KMS-11 (cell line): ENCODE data around the gene EGFL7.

ENCODE experiments used
- H2AFZ ChIP-seq: fragments of 200-600 bp; sonication (generic); 2 replicates; pipeline ENCODE4 v1.6.1; 2016; ENCODE audit warnings: antibody characterized with exemption, mixed run types, low read depth
- H3K27ac ChIP-seq: fragments of 200-600 bp; sonication (generic); 2 replicates; pipeline ENCODE4 v1.6.1; 2016; ENCODE audit warnings: mild to moderate bottlenecking, mixed run types
- H3K27me3 ChIP-seq: fragments of 200-600 bp; sonication (generic); 2 replicates; pipeline ENCODE4 v1.6.1; 2017; ENCODE audit warnings: mild to moderate bottlenecking, low read depth, mixed run types, moderate library complexity; ENCODE audit not compliant: insufficient read depth
- H3K36me3 ChIP-seq: fragments of 200-600 bp; sonication (generic); 2 replicates; pipeline ENCODE4 v1.6.1; 2017; ENCODE audit warnings: mild to moderate bottlenecking, mixed run types; ENCODE audit not compliant: insufficient read depth
- H3K4me1 ChIP-seq: fragments of 200-600 bp; sonication (generic); 2 replicates; pipeline ENCODE4 v1.6.1; 2016; ENCODE audit warnings: mild to moderate bottlenecking, low read depth, mixed run types; ENCODE audit not compliant: poor library complexity, severe bottlenecking
- H3K4me2 ChIP-seq: fragments of 200-600 bp; sonication (generic); 2 replicates; pipeline ENCODE4 v1.7.0; 2016; ENCODE audit warnings: mild to moderate bottlenecking, mixed run types
- H3K4me3 ChIP-seq: fragments of 200-600 bp; sonication (generic); IDR thresholded peaks from 2 replicates; pipeline ENCODE4 v1.6.1; 2017; ENCODE audit warnings: low read depth, low read length, mixed read lengths; ENCODE audit not compliant: insufficient read depth
- H3K79me2 ChIP-seq: fragments of 200-600 bp; sonication (generic); 2 replicates; pipeline ENCODE4 v1.6.1; 2016; ENCODE audit warnings: low read depth, mixed run types; ENCODE audit not compliant: insufficient read depth
- H3K9ac ChIP-seq: fragments of 200-600 bp; sonication (generic); 2 replicates; pipeline ENCODE4 v1.6.1; 2016; ENCODE audit warnings: mild to moderate bottlenecking, mixed run types
- H4K20me1 ChIP-seq: fragments of 200-600 bp; sonication (generic); 2 replicates; pipeline ENCODE4 v1.6.1; 2016; ENCODE audit warnings: mild to moderate bottlenecking, mixed run types; ENCODE audit not compliant: insufficient read depth
- TF ChIP-seq, protein P1 (sequence below): fragments of 200-600 bp; sonication (generic); conservative IDR thresholded peaks from 2 replicates; pipeline ENCODE4 v1.6.1; 2017; ENCODE audit warnings: low read depth, mild to moderate bottlenecking, antibody characterized with exemption, low read length, moderate library complexity, mixed read lengths

EGFL7 gene

DNA sequence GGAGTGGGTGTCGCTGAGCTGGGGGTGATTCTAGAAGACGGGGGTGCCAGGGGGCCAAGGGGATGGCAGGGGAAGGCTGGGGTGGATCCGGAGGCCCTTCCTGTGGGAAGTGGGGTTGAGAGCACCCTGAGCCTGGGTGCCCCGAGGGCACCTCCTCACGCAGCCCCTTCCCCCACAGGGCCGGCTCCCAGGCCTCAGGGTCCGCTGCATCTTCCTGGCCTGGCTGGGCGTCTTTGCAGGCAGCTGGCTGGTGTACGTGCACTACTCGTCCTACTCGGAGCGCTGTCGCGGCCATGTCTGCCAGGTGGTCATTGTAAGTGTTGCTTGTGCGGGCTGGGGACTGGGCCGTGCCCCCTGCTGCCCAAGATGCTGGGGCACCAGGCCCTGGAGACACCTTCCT is 54.7 kb downstream of the EGFL7 start:
- H3K27me3 ChIP-seq, result no peaks in the 10 kb centered on the region
- H3K9ac ChIP-seq, result no peak overlapping the region
- no peak overlapping the region for H3K4me2 ChIP-seq
- TF ChIP-seq, protein P1, sequence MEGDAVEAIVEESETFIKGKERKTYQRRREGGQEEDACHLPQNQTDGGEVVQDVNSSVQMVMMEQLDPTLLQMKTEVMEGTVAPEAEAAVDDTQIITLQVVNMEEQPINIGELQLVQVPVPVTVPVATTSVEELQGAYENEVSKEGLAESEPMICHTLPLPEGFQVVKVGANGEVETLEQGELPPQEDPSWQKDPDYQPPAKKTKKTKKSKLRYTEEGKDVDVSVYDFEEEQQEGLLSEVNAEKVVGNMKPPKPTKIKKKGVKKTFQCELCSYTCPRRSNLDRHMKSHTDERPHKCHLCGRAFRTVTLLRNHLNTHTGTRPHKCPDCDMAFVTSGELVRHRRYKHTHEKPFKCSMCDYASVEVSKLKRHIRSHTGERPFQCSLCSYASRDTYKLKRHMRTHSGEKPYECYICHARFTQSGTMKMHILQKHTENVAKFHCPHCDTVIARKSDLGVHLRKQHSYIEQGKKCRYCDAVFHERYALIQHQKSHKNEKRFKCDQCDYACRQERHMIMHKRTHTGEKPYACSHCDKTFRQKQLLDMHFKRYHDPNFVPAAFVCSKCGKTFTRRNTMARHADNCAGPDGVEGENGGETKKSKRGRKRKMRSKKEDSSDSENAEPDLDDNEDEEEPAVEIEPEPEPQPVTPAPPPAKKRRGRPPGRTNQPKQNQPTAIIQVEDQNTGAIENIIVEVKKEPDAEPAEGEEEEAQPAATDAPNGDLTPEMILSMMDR, result no peak
- peaks cover 12% of the 10 kb centered on the region for H3K4me1 ChIP-seq
- H2AFZ ChIP-seq, result no peak overlapping the region
- no peaks in the 10 kb centered on the region for H3K79me2 ChIP-seq
- H3K36me3 ChIP-seq, result no peaks in the 10 kb centered on the region
- H3K27ac ChIP-seq, result no peak overlapping the region
- H4K20me1 ChIP-seq, result no peaks in the 10 kb centered on the region
- H3K4me3 ChIP-seq, result no peak overlapping the region

DNA sequence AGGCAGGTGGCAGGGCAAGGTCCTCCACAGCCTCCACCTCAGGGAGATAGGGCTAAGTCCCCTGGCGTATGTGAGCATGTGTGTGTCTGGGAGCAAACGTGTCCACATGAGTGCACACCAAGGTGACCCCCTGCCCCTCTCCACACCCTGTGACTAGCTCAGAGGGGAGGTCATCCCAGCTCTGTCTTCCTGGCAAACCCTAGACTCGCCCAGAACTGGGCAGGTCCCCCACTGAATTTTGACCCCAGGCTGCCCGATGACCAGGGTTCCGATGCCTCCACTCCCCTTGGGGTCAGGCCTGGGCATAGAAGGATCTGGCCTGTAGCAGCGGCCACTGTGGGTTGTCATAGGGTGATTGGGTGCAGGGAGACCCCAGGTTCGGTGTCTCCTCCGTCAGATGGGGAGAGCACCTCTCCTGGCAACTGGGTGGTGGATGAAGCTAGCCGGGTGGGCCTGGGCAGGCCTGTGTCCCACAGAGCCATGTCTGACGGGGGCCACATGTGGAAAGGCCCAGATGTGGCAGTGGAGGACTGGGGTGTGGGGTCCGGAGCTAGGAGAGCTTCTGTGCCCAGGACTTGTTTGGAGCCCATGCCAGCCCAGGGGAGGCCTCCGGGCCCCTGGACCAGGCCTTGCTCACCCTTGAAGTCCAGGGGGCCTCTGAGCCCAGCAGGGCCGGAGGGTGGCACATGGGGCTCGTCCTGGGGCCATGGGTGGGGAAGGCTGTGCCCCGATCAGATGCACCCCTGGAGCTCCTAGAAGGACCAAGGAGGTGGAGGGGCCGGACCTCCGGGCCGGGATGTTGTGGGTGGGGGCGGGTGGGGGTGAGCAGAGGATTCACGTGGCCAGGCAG is 55.9 kb downstream of the EGFL7 start:
- TF ChIP-seq, protein P1, result no peak
- 0 out of 2 replicates have a peak, but pooled peaks cover under 1% of the 10 kb centered on the region for H4K20me1 ChIP-seq
- no peaks in the 10 kb centered on the region for H3K79me2 ChIP-seq
- H3K4me2 ChIP-seq, result no peak overlapping the region
- peaks cover 12% of the 10 kb centered on the region for H3K4me1 ChIP-seq
- H3K4me3 ChIP-seq, result no peak overlapping the region
- no peak overlapping the region for H2AFZ ChIP-seq
- no peak overlapping the region for H3K9ac ChIP-seq
- H3K27ac ChIP-seq, result no peak overlapping the region
- H3K27me3 ChIP-seq, result no peaks in the 10 kb centered on the region
- H3K36me3 ChIP-seq, result no peaks in the 10 kb centered on the region

DNA sequence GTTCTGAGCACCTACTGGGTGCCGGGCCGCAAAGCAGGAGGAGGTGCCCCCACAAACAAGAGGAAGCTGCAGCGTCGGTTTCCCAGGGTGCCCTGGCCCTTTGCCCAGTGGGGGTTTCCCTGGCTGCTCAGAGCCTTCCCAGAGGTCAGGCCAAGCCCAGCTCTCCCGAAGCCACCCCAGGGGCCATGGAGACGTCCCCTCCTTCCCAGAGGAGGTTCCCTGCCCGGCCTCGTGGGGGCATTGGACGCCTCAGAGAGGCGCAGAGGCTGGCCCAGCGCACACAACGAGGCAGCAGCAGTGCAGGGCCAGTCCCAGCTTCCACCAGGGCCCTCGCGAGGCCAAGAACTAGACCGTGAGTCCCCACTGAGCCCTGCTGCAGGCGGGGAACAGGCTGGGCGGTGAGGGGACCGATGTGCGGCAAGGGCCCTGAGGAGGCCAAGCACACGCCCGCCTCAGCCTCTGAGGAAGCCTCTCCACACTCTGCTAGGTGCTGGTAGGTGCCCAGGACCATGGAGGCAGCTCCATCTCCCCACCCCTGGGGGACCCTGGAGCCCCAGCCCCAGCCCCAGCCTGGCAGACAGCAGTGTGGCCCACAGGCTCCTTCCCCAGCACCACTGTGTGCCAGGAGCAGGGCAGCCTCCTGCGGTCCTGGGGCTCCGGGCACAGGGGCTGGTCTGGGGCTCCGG is 56.6 kb downstream of the EGFL7 start:
- TF ChIP-seq, protein P1, result no peak
- Histone ChIP-seq H3K36me3 (no peaks in the 10 kb centered on the region), H3K79me2 (no peaks in the 10 kb centered on the region), H3K4me2 (no peak overlapping the region), H4K20me1 (peaks cover 6% of the 10 kb centered on the region), H3K9ac (no peak overlapping the region), H3K27me3 (no peaks in the 10 kb centered on the region), H3K4me3 (no peak overlapping the region), H2AFZ (no peak overlapping the region), H3K27ac (no peak overlapping the region), H3K4me1 (peaks cover 6% of the 10 kb centered on the region)

DNA sequence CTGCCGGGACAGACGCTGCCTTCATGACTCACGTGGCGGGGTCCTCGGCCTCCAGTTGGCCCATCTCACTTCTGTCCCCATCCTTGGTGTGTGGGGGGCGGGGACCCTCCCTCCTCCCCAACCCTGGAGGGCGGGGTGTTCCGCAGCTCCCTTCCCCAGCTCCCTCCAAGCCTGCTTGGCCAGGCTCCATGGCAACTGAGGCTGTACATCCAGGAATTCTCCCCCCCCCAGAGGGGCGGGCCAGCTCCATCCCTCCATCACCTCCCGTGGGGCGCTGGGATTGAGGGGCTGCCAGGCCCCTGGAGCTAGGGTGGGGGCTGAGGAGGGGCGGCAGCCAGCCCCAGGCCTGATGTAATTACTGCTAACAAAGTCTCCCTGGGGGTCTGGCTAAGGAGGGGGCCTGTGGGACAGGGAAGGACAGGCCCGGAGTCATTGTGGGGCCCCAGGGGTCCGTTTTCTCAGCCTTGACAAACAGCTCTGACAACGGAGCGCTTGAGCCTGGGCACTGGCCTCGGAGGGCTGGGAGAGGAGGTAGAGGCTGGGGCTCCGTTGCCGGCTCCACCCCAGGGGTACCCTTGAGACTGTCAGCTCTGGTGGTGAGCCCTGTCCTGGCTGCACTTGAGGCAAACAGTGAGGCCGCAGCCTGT is 57.7 kb downstream of the EGFL7 start:
- H3K4me3 ChIP-seq, result no peak overlapping the region
- H3K27me3 ChIP-seq, result no peaks in the 10 kb centered on the region
- H3K9ac ChIP-seq, result no peak overlapping the region
- TF ChIP-seq, protein P1, result no peak
- peaks cover 16% of the 10 kb centered on the region for H4K20me1 ChIP-seq
- no peak overlapping the region for H2AFZ ChIP-seq
- H3K36me3 ChIP-seq, result no peaks in the 10 kb centered on the region; the same call in 1 of the 2 replicates
- H3K27ac ChIP-seq, result no peak overlapping the region
- H3K4me1 ChIP-seq, result peaks cover 2% of the 10 kb centered on the region
- H3K4me2 ChIP-seq, result no peak overlapping the region
- H3K79me2 ChIP-seq, result peaks cover 2% of the 10 kb centered on the region; the same call in 1 of the 2 replicates
